Erythroblast (primary cell): ENCODE results near the gene PSORS1C2.

Experiments
- GATA1 ChIP-seq: IDR thresholded peaks from 2 replicates; pipeline ENCODE4 v1.6.1; 2011; ENCODE audit warnings: low read depth, mild to moderate bottlenecking, control low read depth, low read length, moderate library complexity
- POLR2A ChIP-seq: IDR thresholded peaks from 2 replicates; pipeline ENCODE4 v1.6.1; 2011; ENCODE audit warnings: mild to moderate bottlenecking, low read length

DNA sequence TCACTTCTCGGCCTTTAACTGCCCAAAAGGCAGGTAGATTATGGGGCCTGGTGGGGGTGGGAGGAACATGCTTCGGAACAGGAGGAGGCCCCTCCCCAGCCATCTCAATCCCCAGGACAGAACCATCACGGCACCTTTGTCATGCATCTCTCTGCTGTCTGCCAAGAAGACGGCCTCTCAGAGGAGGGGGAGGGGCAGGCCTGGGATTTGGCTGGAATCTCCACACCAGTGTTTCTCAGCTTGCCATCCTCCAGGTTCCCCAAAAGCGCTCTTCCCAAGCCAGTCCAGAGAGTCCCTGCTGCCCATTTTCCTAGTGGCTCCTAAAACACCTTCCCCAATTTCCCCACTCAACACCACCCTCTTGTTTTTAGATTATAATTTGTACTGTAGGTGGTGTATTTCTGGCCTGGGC lies 34.1 kb upstream of the PSORS1C2 start:
- no peak for TF ChIP-seq POLR2A
- no peak for TF ChIP-seq GATA1
